ENCODE data around the gene SETBP1. TPM values are rescaled to one million over a fixed set of nuclear protein-coding genes. Genes with fewer than 3 reads are reported as not detected.

The SETBP1 gene
- total RNA-seq, 1 experiment from 2014 or later, result 11.9 TPM

GRCh38 chr18:44901283-44901682 lies 220.6 kb downstream of the SETBP1 start:
- H3K36me3 ChIP-seq, result no peaks in the 10 kb centered on the region
- H3K9me3 ChIP-seq (replicated peaks), result no peaks in the 10 kb centered on the region
- H3K27ac ChIP-seq, result no peak overlapping the region
- H3K4me1 ChIP-seq, result peaks cover 22% of the 10 kb centered on the region
- no peak overlapping the region for H3K4me3 ChIP-seq
- peak in 1 of 2 experiments; percentile 6 for DNase-seq
- no peaks in the 10 kb centered on the region for H3K27me3 ChIP-seq

DNA sequence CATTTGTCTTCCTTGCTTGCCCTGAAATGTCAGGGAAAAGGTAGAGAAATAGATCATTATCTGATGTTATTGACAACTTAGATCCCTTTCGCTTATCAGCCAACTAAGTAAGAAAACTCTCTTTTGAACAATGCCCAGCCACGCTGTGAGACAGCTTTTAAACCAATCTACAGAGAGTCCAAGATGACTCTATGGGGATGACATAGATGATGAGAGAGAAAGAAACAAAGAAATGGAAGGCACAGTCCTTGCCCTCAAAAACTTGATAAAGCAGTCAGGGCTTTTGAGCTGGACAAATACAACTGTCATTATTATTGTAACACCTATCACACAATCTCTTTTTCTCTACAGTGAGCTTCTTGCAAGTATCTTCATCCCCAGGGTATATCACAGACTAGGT lies 222.6 kb downstream of the SETBP1 start:
- Histone ChIP-seq H3K4me3 (no peak overlapping the region), H3K36me3 (no peaks in the 10 kb centered on the region), H3K4me1 (peaks cover 9% of the 10 kb centered on the region), H3K27ac (no peak overlapping the region), H3K9me3 (replicated peaks) (no peaks in the 10 kb centered on the region), H3K27me3 (no peaks in the 10 kb centered on the region)
- no peak for DNase-seq

DNA sequence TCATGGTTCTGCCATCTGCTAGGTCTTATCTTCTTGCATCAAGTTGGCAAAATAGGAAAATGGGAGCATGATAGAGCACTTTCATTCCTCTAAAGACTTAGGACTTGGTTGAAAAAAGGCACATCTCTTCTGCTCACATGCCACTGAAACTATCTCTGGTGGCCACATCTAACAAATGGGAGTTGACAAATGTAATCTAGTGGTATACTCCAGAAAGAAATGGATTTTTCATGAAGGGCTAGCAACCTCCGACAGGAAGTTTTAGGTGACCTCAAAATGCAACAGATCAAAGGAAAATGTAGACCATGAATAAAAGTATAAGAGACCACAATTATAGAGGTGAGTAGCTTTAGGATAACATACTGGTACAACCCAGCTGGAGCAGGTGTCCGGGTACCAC lies 224.1 kb downstream of the SETBP1 start:
- H3K27me3 ChIP-seq, result no peaks in the 10 kb centered on the region
- H3K4me1 ChIP-seq, result no peaks in the 10 kb centered on the region
- no peak overlapping the region for H3K4me3 ChIP-seq
- no peak for DNase-seq
- H3K36me3 ChIP-seq, result no peaks in the 10 kb centered on the region
- H3K27ac ChIP-seq, result no peak overlapping the region
- no peaks in the 10 kb centered on the region for H3K9me3 ChIP-seq (replicated peaks)

GRCh38 chr18:44909191-44909719 lies 228.6 kb downstream of the SETBP1 start:
- Histone ChIP-seq H3K27me3 (no peaks in the 10 kb centered on the region), H3K4me1 (no peaks in the 10 kb centered on the region), H3K27ac (no peak overlapping the region), H3K36me3 (no peaks in the 10 kb centered on the region), H3K4me3 (no peak overlapping the region), H3K9me3 (replicated peaks) (no peaks in the 10 kb centered on the region)
- no peak for DNase-seq

DNA sequence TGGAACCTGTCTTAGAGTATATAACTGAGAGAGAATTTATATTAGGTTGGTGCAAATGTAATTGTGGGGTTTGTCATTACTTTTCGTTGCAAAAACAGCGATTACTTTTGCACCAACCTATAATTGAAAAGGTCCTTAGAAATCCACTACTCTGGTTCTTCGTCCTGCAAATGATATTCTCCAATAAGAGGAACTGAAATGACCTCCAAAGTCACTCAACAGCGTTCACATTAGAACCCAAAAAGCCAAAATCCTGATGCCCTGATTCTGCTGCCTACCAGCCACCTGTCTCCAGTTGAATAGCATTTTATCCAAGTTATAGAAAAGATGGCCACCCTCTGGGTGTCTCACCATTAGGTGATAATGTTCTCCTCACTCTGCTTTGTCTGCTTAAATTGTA lies 230.6 kb downstream of the SETBP1 start:
- Histone ChIP-seq H3K4me1 (no peaks in the 10 kb centered on the region), H3K27ac (no peak overlapping the region), H3K27me3 (no peaks in the 10 kb centered on the region), H3K9me3 (replicated peaks) (no peaks in the 10 kb centered on the region), H3K4me3 (no peak overlapping the region), H3K36me3 (no peaks in the 10 kb centered on the region)
- no peak for DNase-seq

DNA sequence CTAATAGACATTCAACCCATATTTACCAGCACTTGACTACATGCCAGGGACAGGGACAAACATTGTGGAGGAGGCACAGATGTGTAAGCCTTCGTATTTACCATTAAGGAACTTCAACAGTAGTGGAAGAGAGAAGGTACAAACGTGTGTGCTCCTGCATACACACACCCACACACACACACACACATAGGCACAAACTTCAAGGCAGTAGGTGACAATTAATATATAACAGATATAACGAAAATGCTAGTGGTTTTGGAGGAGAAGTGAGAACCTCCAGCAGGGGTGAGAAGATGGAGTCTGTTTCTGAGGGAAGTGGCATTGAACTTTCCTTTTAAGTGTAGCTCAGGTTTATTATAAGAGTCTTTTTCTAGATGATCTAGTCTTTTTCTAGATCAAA lies 231.1 kb downstream of the SETBP1 start:
- H3K4me3 ChIP-seq, result no peak overlapping the region
- no peak overlapping the region for H3K27ac ChIP-seq
- DNase-seq, result no peak
- H3K9me3 ChIP-seq (replicated peaks), result no peaks in the 10 kb centered on the region
- H3K4me1 ChIP-seq, result no peaks in the 10 kb centered on the region
- H3K36me3 ChIP-seq, result no peaks in the 10 kb centered on the region
- H3K27me3 ChIP-seq, result no peaks in the 10 kb centered on the region

GRCh38 chr18:44912740-44913478 lies 232.2 kb downstream of the SETBP1 start:
- Histone ChIP-seq H3K27ac (no peak overlapping the region), H3K27me3 (no peaks in the 10 kb centered on the region), H3K4me1 (no peaks in the 10 kb centered on the region), H3K9me3 (replicated peaks) (no peaks in the 10 kb centered on the region), H3K36me3 (no peaks in the 10 kb centered on the region), H3K4me3 (no peak overlapping the region)
- DNase-seq, result peak in 1 of 2 experiments; percentile 23

GRCh38 chr18:44914028-44914427 lies 233.3 kb downstream of the SETBP1 start:
- no peaks in the 10 kb centered on the region for H3K27me3 ChIP-seq

DNA sequence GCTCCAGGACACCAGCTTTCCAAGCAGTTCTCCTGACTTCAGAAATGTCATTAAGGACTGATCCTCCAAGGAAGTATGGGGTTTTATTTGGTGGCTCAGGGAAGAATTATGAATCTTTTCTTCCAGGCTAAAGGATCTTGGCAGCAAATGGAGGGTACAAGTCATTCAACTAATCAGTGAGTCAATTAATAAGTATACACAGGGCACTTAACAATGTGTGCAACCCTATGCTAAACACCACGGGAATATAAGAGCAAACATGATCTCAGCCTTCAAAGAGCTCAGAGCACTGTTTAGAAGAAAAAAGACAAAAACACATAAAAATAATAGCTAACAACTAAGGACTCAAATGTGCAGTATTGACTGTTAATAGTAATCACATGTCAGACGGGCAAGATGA lies 234.5 kb downstream of the SETBP1 start:
- no peaks in the 10 kb centered on the region for H3K4me1 ChIP-seq
- H3K27me3 ChIP-seq, result no peaks in the 10 kb centered on the region
- no peak overlapping the region for H3K4me3 ChIP-seq
- no peaks in the 10 kb centered on the region for H3K9me3 ChIP-seq (replicated peaks)
- no peak overlapping the region for H3K27ac ChIP-seq
- H3K36me3 ChIP-seq, result no peaks in the 10 kb centered on the region
- DNase-seq, result no peak

More at GRCh38 chr18:44914028-44914427, 233.3 kb downstream of the SETBP1 start:
- Histone ChIP-seq H3K4me1 (no peaks in the 10 kb centered on the region), H3K4me3 (no peak overlapping the region), H3K9me3 (replicated peaks) (no peaks in the 10 kb centered on the region), H3K27ac (no peak overlapping the region), H3K36me3 (no peaks in the 10 kb centered on the region)
- DNase-seq, result no peak

DNA sequence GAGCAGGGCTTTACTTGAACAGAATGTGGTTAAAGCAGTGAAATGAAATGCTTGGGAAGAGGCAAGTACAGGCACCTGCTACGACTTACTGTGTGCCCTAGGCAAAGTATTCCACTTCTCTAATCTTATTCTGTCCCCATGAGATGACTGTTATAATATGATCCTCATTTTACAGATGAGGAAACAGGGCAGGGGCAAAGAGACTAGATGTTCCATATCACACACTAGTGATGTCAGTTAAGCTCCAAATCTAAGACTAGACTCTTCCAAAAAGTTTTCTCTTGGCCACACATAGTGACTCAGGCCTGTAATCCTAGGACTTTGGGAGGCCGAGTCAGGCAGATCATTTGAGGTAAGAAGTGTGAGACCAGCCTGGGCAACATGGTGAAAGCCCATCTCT lies 235.0 kb downstream of the SETBP1 start:
- Histone ChIP-seq H3K4me3 (no peak overlapping the region), H3K36me3 (no peaks in the 10 kb centered on the region), H3K4me1 (no peaks in the 10 kb centered on the region), H3K27ac (no peak overlapping the region), H3K27me3 (no peaks in the 10 kb centered on the region), H3K9me3 (replicated peaks) (no peaks in the 10 kb centered on the region)
- no peak for DNase-seq

GRCh38 chr18:44916429-44917207 lies 235.9 kb downstream of the SETBP1 start:
- DNase-seq, result no peak
- H3K27me3 ChIP-seq, result no peaks in the 10 kb centered on the region
- H3K27ac ChIP-seq, result no peak overlapping the region
- H3K9me3 ChIP-seq (replicated peaks), result no peaks in the 10 kb centered on the region
- H3K4me3 ChIP-seq, result no peak overlapping the region
- H3K36me3 ChIP-seq, result no peaks in the 10 kb centered on the region
- H3K4me1 ChIP-seq, result no peaks in the 10 kb centered on the region

GRCh38 chr18:44917216-44918141 lies 236.8 kb downstream of the SETBP1 start:
- Histone ChIP-seq H3K4me3 (no peak overlapping the region), H3K9me3 (replicated peaks) (no peaks in the 10 kb centered on the region), H3K27me3 (no peaks in the 10 kb centered on the region), H3K36me3 (no peaks in the 10 kb centered on the region), H3K27ac (no peak overlapping the region), H3K4me1 (no peaks in the 10 kb centered on the region)
- DNase-seq, result no peak

DNA sequence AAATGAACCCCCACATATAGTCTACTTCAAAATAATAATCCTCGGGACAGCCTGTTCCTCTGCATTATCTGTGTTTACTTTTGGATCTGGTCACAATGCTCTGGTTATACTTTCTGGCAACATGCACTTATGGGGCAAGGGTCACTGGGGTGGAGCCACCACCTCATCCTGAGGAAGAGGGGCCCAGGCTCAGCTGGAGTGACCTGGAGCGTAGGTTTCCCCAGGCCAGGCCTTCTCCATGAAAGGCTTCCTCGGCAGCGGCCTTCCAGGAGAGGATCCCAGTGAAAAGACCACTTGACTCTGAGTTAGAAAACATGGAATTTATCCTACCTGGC lies 237.4 kb downstream of the SETBP1 start:
- Histone ChIP-seq H3K9me3 (replicated peaks) (no peaks in the 10 kb centered on the region), H3K27ac (no peak overlapping the region), H3K4me1 (no peaks in the 10 kb centered on the region), H3K27me3 (no peaks in the 10 kb centered on the region), H3K36me3 (no peaks in the 10 kb centered on the region), H3K4me3 (no peak overlapping the region)
- DNase-seq, result no peak

DNA sequence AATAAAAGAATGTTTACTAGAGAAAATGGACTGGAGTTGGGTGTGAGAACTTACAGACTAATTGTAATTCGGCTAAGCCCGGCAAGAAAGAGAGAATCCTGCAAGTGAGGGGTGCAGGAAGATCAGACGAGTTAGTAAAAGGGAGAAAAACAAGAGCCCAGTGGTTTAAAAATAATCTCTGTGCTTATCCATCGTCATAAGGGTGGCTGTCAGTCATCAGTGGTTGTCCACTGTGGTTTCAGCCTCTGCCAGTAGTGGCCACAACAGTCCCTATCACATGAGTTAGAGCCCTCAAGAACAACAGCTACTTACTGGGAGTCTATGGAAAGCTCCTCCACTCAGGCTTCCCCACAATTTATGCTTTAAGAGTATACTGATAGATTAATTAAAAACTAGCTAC lies 239.8 kb downstream of the SETBP1 start:
- H3K9me3 ChIP-seq (replicated peaks), result no peaks in the 10 kb centered on the region
- H3K36me3 ChIP-seq, result no peaks in the 10 kb centered on the region
- H3K4me1 ChIP-seq, result no peaks in the 10 kb centered on the region
- DNase-seq, result no peak
- no peaks in the 10 kb centered on the region for H3K27me3 ChIP-seq
- H3K27ac ChIP-seq, result no peak overlapping the region
- H3K4me3 ChIP-seq, result no peak overlapping the region

GRCh38 chr18:44921974-44922373 lies 241.3 kb downstream of the SETBP1 start:
- H3K27ac ChIP-seq, result no peak overlapping the region
- H3K9me3 ChIP-seq (replicated peaks), result no peaks in the 10 kb centered on the region
- no peak for DNase-seq
- no peaks in the 10 kb centered on the region for H3K4me1 ChIP-seq
- H3K36me3 ChIP-seq, result no peaks in the 10 kb centered on the region
- H3K4me3 ChIP-seq, result no peak overlapping the region
- H3K27me3 ChIP-seq, result no peaks in the 10 kb centered on the region
